Transverse colon (tissue), 4 donors: ENCODE data around the gene MGMT. TPM values are rescaled to one million over a fixed set of nuclear protein-coding genes. Genes with fewer than 3 reads are reported as not detected.
A peak's percentile ranks its signal among the peaks of the same experiment; 100 is the strongest.

ENCODE experiments used
- DNase-seq: peaks from one replicate; pipeline ENCODE4 v3.0.0-alpha.2; 2019
- H3K27ac ChIP-seq, 4 donors: fragments of 200-600 bp; sonication (generic); 2 replicates each; pipeline ENCODE4 v1.5.1; 2016 to 2018; ENCODE audit warnings: inconsistent platforms in 4 of 4
- H3K27me3 ChIP-seq: fragments of 200-600 bp; sonication (generic); 2 replicates; pipeline ENCODE4 v1.5.1; 2017; ENCODE audit warnings: inconsistent platforms
- H3K36me3 ChIP-seq, 4 donors: fragments of 200-600 bp; sonication (generic); 2 replicates each; pipeline ENCODE4 v1.5.1; 2017 to 2019; ENCODE audit warnings: inconsistent platforms in 4 of 4
- H3K4me1 ChIP-seq, 4 donors: fragments of 200-600 bp; sonication (generic); 2 replicates each; pipeline ENCODE4 v1.5.1; 2017 to 2020; ENCODE audit warnings: inconsistent platforms in 4 of 4
- H3K4me3 ChIP-seq, 4 donors: fragments of 200-600 bp; sonication (generic); 1 replicate in 1 of 4; 2 replicates in 3 of 4; pipeline versions ENCODE4 v1.5.1 to v1.6.1; 2017 to 2019; ENCODE audit warnings: inconsistent platforms in 4 of 4
- H3K9me3 ChIP-seq, 2 donors: fragments of 200-600 bp; sonication (generic); 2 replicates each; pipeline ENCODE4 v1.5.1; 2017 to 2019; ENCODE audit warnings: inconsistent platforms in 2 of 2
- EP300 ChIP-seq: sonication (generic); formaldehyde crosslinking; IDR thresholded peaks from one replicate; pipeline ENCODE4 v1.6.1; 2017; ENCODE audit warnings: antibody characterized with exemption, low read depth
- POLR2A ChIP-seq: fragments of 450-650 bp; IDR thresholded peaks from one replicate; pipeline ENCODE4 v1.6.1; 2016; ENCODE audit warnings: antibody characterized with exemption, mild to moderate bottlenecking, moderate library complexity
- POLR2AphosphoS5 ChIP-seq, 3 donors: sonication (generic); formaldehyde crosslinking; IDR thresholded peaks; one replicate each; pipeline ENCODE4 v1.6.1; 2016; ENCODE audit warnings: antibody characterized with exemption in 3 of 3
- WGBS, 2 donors: methylation state at CpG; one replicate each; pipeline ENCODE4 v1.1.5; 2018; ENCODE audit warnings: low coverage in 1 of 2; 5-methylcytosine and 5-hydroxymethylcytosine counted together
- in situ Hi-C, 4 donors: fragments of 200-750 bp; cut with MboI; loops; one replicate each; pipeline versions ENCODE4 v1.15.0 to v1.15.1; 2017; ENCODE audit warnings: low sequenced_read_pairs in 3 of 4, low pct_ligation_motif_present in 1 of 4, low pct_unique_long_range_greater_than_20kb in 1 of 4
- intact Hi-C: fragments of 100-400 bp; cut with DNase I; formaldehyde crosslinking; loops from one replicate; pipeline ENCODE4 v1.15.1; 2023; ENCODE audit warnings: low total_unique reads
- total RNA-seq, 4 donors: library from RNA; depleted of rRNA; stranded (reverse); fragments of >200 nt; gene quantifications; one replicate each; pipeline ENCODE4 v1.1.0, GENCODE V29; 2016
- TF ChIP-seq, protein P1 (sequence below), 5 experiments: fragments of 200-600 bp in 3 of 5; fragments of 450-650 bp in 2 of 5; sonication (generic) in 3 of 5; IDR thresholded peaks; 1 replicate in 2 of 5; 2 replicates in 3 of 5; pipeline ENCODE4 v1.5.1; 2016 to 2017; ENCODE audit warnings: antibody characterized with exemption in 5 of 5, inconsistent platforms in 3 of 5, mild to moderate bottlenecking in 2 of 5, moderate library complexity in 1 of 5

The MGMT gene
- total RNA-seq, 4 donors from 2014 or later, result 6.6 to 28.9 (median 14.0) TPM

DNA sequence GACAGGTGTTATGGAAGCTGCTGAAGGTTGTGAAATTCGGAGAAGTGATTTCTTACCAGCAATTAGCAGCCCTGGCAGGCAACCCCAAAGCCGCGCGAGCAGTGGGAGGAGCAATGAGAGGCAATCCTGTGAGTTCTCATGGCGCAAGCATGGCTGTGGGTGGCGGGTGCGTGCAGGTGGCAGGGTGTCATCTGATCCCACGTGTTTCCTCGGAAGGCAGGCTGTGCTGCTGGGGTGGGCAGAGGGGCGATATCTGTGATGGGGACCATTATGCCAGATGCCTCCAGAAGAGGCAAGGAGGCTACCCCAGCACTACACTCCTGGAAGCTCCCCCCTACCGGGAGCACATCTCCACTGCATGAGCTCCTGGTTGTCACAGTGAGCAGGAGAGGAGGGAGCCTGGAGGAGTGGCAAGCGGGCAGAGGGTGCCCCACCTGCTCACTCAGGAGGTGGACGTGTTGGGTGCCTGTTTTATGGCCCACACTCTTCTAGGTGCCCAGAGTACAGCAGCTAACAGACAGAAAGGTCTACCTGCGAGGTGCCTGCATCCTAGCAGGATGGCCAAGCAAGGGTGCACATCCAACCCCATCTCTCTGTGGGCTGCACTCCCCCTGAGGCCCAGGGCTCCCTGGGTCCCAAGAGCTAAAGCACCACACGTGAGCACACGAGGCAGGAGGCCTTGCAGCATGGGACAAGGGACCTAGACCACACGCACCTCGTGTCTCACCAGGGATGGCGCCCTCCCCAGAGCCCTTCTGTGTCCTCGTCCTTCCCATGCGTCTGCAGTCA lies 292.4 kb downstream of the MGMT start:
- DNase-seq, result peak; percentile 3
- no peaks in the 10 kb centered on the region for H3K4me1 ChIP-seq
- in situ Hi-C loops (no loop called here), intact Hi-C loops (no loop called here)
- TF ChIP-seq EP300 (no peak), POLR2AphosphoS5 (IDR thresholded peaks at IDR 0.05) (no peak), POLR2A (no peak)
- TF ChIP-seq, protein P1, sequence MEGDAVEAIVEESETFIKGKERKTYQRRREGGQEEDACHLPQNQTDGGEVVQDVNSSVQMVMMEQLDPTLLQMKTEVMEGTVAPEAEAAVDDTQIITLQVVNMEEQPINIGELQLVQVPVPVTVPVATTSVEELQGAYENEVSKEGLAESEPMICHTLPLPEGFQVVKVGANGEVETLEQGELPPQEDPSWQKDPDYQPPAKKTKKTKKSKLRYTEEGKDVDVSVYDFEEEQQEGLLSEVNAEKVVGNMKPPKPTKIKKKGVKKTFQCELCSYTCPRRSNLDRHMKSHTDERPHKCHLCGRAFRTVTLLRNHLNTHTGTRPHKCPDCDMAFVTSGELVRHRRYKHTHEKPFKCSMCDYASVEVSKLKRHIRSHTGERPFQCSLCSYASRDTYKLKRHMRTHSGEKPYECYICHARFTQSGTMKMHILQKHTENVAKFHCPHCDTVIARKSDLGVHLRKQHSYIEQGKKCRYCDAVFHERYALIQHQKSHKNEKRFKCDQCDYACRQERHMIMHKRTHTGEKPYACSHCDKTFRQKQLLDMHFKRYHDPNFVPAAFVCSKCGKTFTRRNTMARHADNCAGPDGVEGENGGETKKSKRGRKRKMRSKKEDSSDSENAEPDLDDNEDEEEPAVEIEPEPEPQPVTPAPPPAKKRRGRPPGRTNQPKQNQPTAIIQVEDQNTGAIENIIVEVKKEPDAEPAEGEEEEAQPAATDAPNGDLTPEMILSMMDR (IDR thresholded peaks at IDR 0.05), result no peak
- no peaks in the 10 kb centered on the region for H3K9me3 ChIP-seq
- WGBS, 2 donors, result 91% methylated on average over 21 of the region's 21 CpGs; no CpG with 5 or more reads in 1 of the 2 donors
- H3K36me3 ChIP-seq, result no peaks in the 10 kb centered on the region
- no peaks in the 10 kb centered on the region for H3K27me3 ChIP-seq
- no peak overlapping the region for H3K4me3 ChIP-seq
- H3K27ac ChIP-seq, result no peak overlapping the region

DNA sequence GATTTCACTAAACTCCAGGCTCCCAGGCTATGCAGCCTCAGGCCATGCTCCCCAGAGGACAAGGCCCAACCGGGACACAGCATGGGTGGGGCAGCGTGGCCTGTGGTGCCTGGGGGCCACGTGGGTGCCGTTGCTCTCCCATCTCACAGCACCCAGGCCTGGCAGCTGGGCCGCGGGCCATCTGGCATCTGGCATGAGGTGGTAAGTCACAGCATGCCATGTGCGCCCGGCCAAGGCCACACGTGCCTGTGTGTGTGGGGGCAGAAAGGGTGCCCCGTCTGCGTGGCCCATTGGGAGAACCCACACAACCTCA lies 292.9 kb downstream of the MGMT start:
- intact Hi-C loops (no loop called here), in situ Hi-C loops (no loop called here)
- Histone ChIP-seq H3K36me3 (no peaks in the 10 kb centered on the region), H3K4me3 (no peak overlapping the region), H3K9me3 (no peaks in the 10 kb centered on the region), H3K27ac (no peak overlapping the region), H3K27me3 (no peaks in the 10 kb centered on the region), H3K4me1 (no peaks in the 10 kb centered on the region)
- no peak for DNase-seq
- TF ChIP-seq POLR2AphosphoS5 (IDR thresholded peaks at IDR 0.05), result no peak
- TF ChIP-seq, protein P1 (IDR thresholded peaks at IDR 0.05), result no peak
- TF ChIP-seq EP300, result no peak
- no peak for TF ChIP-seq POLR2A
- WGBS, 2 donors, result 89% methylated on average over 11 of the region's 11 CpGs; no CpG with 5 or more reads in 1 of the 2 donors

DNA sequence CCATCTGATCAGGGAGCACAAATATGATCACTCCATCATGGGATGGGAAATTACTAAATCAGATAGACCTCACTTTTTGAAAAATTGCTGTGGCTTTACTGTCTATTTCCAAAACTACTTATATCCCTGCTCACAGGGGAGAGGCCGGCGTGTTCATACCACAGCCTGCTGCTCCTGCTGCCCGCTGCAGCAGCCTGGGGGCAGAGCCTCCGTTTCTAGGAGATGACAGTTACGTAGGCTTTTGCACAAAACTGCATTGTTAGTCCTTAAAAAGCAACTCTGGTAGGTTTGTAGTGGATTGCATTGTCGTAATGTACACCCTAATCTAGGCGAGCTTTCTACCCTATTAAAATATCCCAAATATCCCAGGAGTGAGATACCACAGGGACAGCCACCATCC lies 293.4 kb downstream of the MGMT start:
- DNase-seq, result no peak
- intact Hi-C loops, result no loop called here
- Histone ChIP-seq H3K27ac (no peak overlapping the region), H3K4me1 (no peaks in the 10 kb centered on the region), H3K4me3 (no peak overlapping the region), H3K9me3 (no peaks in the 10 kb centered on the region), H3K27me3 (no peaks in the 10 kb centered on the region), H3K36me3 (no peaks in the 10 kb centered on the region)
- 92% methylated on average over 7 of the region's 7 CpGs; no CpG with 5 or more reads in 1 of the 2 donors for WGBS, 2 donors
- TF ChIP-seq EP300 (no peak), POLR2A (no peak), POLR2AphosphoS5 (IDR thresholded peaks at IDR 0.05) (no peak)
- TF ChIP-seq, protein P1 (IDR thresholded peaks at IDR 0.05), result no peak
- in situ Hi-C loops, result no loop called here

DNA sequence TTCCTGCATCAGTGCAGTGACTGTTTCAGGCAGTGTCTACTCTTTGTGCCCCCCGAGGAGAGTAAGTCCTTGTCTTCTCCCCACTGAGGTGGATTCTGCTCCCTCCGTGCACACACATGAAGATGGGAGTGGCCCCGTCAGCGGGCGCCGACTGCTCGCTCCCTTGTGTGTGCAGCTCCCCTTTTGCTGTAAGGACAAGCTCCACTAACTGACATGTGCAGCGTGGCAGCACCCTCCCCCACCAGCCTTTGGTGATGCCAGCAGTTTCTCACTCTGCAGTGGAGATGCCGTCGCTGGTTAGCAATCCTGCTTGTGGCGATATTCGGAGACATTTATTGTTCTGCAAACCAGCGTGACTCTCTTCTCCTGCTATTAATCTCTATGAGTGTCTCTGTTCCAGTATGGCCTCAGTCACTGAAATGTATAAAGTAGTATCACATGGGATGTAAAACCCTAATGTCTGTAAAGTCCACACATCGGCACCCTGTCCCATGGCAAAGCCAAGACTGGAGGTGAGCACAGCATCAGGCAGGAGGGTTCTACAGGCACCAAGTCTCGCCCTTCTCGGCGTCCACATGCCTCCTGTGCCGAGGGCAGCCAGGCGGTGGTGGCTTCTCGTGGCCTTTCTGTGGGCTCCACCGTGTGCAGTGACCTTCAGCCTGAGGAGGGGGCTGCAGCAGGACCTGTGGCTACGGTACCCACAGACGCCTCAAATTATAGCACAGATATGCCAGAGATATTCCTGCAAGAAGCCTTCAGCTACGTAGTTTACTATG lies 294.3 kb downstream of the MGMT start:
- H3K27ac ChIP-seq, result no peak overlapping the region
- TF ChIP-seq EP300, result no peak
- no peak for TF ChIP-seq POLR2AphosphoS5 (IDR thresholded peaks at IDR 0.05)
- TF ChIP-seq, protein P1 (IDR thresholded peaks at IDR 0.05), result no peak
- TF ChIP-seq POLR2A, result no peak
- H3K4me1 ChIP-seq, result no peaks in the 10 kb centered on the region
- in situ Hi-C loops, result no loop called here
- intact Hi-C loops, result no loop called here
- no peaks in the 10 kb centered on the region for H3K27me3 ChIP-seq
- 97% methylated on average over 6 to 24 of the region's 24 CpGs for WGBS, 2 donors
- no peaks in the 10 kb centered on the region for H3K9me3 ChIP-seq
- H3K4me3 ChIP-seq, result no peak overlapping the region
- no peak for DNase-seq
- H3K36me3 ChIP-seq, result no peaks in the 10 kb centered on the region
